Measurements from ENCODE around the gene SSH3. TPM values are rescaled to one million over a fixed set of nuclear protein-coding genes. Genes with fewer than 3 reads are reported as not detected.
A peak's percentile ranks its signal among the peaks of the same experiment; 100 is the strongest.

The SSH3 gene
- total RNA-seq, 2 donors from 2014 or later = 14.7 to 23.6 TPM

- H3K4me3 ChIP-seq = no peak overlapping the region
- peaks cover 85% of the 10 kb centered on the region for H3K36me3 ChIP-seq
- peak overlapping the region in 1 of 2 donors; percentile 3 for H3K27ac ChIP-seq
- H3K9me3 ChIP-seq = no peaks in the 10 kb centered on the region
- no peak for DNase-seq (ENCODE audit: low spot score)
- no peak for TF ChIP-seq CTCF (IDR thresholded peaks at IDR 0.05)
- peaks cover 0 to 41% of the 10 kb centered on the region in 2 donors for H3K4me1 ChIP-seq
- H3K27me3 ChIP-seq = no peaks in the 10 kb centered on the region
These were observed 21.0 kb upstream of the SSH3 start for GRCh38 chr11:67282155-67282875.

GRCh38 chr11:67282876-67283371 lies 20.4 kb upstream of the SSH3 start:
- Histone ChIP-seq H3K4me1 (peaks cover 0 to 41% of the 10 kb centered on the region in 2 donors), H3K4me3 (no peak overlapping the region), H3K36me3 (peaks cover 85% of the 10 kb centered on the region), H3K9me3 (no peaks in the 10 kb centered on the region), H3K27me3 (no peaks in the 10 kb centered on the region), H3K27ac (peak overlapping the region in 1 of 2 donors; percentile 18)
- DNase-seq (ENCODE audit: low spot score) = no peak
- no peak for TF ChIP-seq CTCF (IDR thresholded peaks at IDR 0.05)

GRCh38 chr11:67283481-67283963 lies 19.8 kb upstream of the SSH3 start:
- peaks cover 0 to 41% of the 10 kb centered on the region in 2 donors for H3K4me1 ChIP-seq
- TF ChIP-seq CTCF (IDR thresholded peaks at IDR 0.05) = no peak
- no peak overlapping the region for H3K4me3 ChIP-seq
- no peaks in the 10 kb centered on the region for H3K9me3 ChIP-seq
- peak overlapping the region in 1 of 2 donors; percentile 38 for H3K27ac ChIP-seq
- peaks cover 85% of the 10 kb centered on the region for H3K36me3 ChIP-seq
- H3K27me3 ChIP-seq = no peaks in the 10 kb centered on the region
- no peak for DNase-seq (ENCODE audit: low spot score)

GRCh38 chr11:67284811-67285540 lies 18.4 kb upstream of the SSH3 start:
- no peak for DNase-seq (ENCODE audit: low spot score)
- Histone ChIP-seq H3K27ac (no peak overlapping the region), H3K27me3 (no peaks in the 10 kb centered on the region), H3K9me3 (no peaks in the 10 kb centered on the region), H3K36me3 (peaks cover 70% of the 10 kb centered on the region), H3K4me1 (peaks cover 0 to 33% of the 10 kb centered on the region in 2 donors), H3K4me3 (no peak overlapping the region)
- no peak for TF ChIP-seq CTCF (IDR thresholded peaks at IDR 0.05)

GRCh38 chr11:67285541-67286498 lies 17.5 kb upstream of the SSH3 start:
- Histone ChIP-seq H3K36me3 (peaks cover 62% of the 10 kb centered on the region), H3K4me1 (peaks cover 0 to 36% of the 10 kb centered on the region in 2 donors), H3K9me3 (no peaks in the 10 kb centered on the region), H3K27ac (peak overlapping the region; percentile 90 to 92), H3K27me3 (no peaks in the 10 kb centered on the region), H3K4me3 (no peak overlapping the region)
- no peak for TF ChIP-seq CTCF (IDR thresholded peaks at IDR 0.05)
- DNase-seq (ENCODE audit: low spot score) = no peak

All from right atrium auricular region (tissue), 2 donors.